Kidney (tissue), 14 donors: Measurements from ENCODE around the gene MYH9. TPM values are rescaled to one million over a fixed set of nuclear protein-coding genes. Genes with fewer than 3 reads are reported as not detected.

Source experiments
- DNase-seq, 5 donors: peaks; one replicate each; pipeline ENCODE4 v3.0.0-alpha.2; 2013 to 2020
- FAIRE-seq: peaks from 2 replicates; lab custom pipeline; 2012; peaks lifted over from hg19 to GRCh38; lab: Jason Lieb, UNC
- H3K27ac ChIP-seq, 2 donors: one replicate each; pipeline ENCODE4 v1.7.0; 2013; ENCODE audit warnings: low read depth in 2 of 2, low read length in 2 of 2, inconsistent platforms in 1 of 2
- H3K27me3 ChIP-seq: one replicate; pipeline ENCODE4 v1.7.1; 2013; ENCODE audit warnings: low read length, inconsistent platforms; ENCODE audit not compliant: control insufficient read depth, insufficient read depth
- H3K36me3 ChIP-seq, 3 donors: one replicate each; pipeline versions ENCODE4 v1.7.0 to v1.7.1; 2013; ENCODE audit warnings: low read length in 3 of 3, control low read depth in 1 of 3, inconsistent platforms in 1 of 3; ENCODE audit not compliant: insufficient read depth in 3 of 3, control insufficient read depth in 2 of 3
- H3K4me1 ChIP-seq, 3 donors: one replicate each; pipeline versions ENCODE4 v1.7.0 to v1.7.1; 2013; ENCODE audit warnings: low read length in 3 of 3, inconsistent platforms in 1 of 3, low read depth in 1 of 3; ENCODE audit not compliant: control insufficient read depth in 2 of 3, insufficient read depth in 2 of 3
- H3K4me3 ChIP-seq, 3 donors: one replicate each; pipeline versions ENCODE4 v1.7.0 to v1.8.1; 2013; ENCODE audit warnings: low read length in 3 of 3, control low read depth in 1 of 3, inconsistent platforms in 1 of 3
- H3K9ac ChIP-seq, 3 donors: one replicate each; pipeline versions ENCODE4 v1.7.0 to v1.7.1; 2013; ENCODE audit warnings: low read length in 3 of 3, control low read depth in 1 of 3, inconsistent platforms in 1 of 3
- H3K9me3 ChIP-seq, 3 donors: one replicate each; pipeline versions ENCODE4 v1.7.0 to v1.7.1; 2013; ENCODE audit warnings: low read length in 3 of 3, control low read depth in 1 of 3, inconsistent platforms in 1 of 3; ENCODE audit not compliant: control insufficient read depth in 2 of 3, insufficient read depth in 1 of 3
- intact Hi-C: fragments of 100-400 bp; cut with DNase I; formaldehyde crosslinking; loops from one replicate; pipeline ENCODE4 v1.11.1; 2022
- polyA plus RNA-seq: library from polyadenylated mRNA; stranded (reverse); fragments of 350-450 nt; fragmentation: Illumina TruSeq; extraction: RNeasy Lipid Tissue Mini Kit (QIAGEN cat#74804); gene quantifications from one replicate; pipeline ENCODE4 v1.2.3, GENCODE V29; 2014; ENCODE audit warnings: low read depth, low replicate concordance; ENCODE audit not compliant: insufficient read depth
- total RNA-seq: library from RNA; stranded (reverse); fragmentation: NEBNext Ultra II Directional; extraction: Animal tissue kit (Norgen Biotek cat#: 25700); gene quantifications from one replicate; pipeline ENCODE4 v1.2.1, GENCODE V29; 2021
- TF ChIP-seq, protein P1 (sequence below): IDR thresholded peaks from 3 replicates; pipeline ENCODE4 v1.5.1; 2012; ENCODE audit warnings: mild to moderate bottlenecking, moderate library complexity, borderline replicate concordance; ENCODE audit not compliant: insufficient read depth; ENCODE audit errors: extremely low read depth
- donor health status: control.
- donor health status: control.
- donor health status: control.
- donor health status: control.
- donor health status: control.
- donor health status: DM: yes; HTN: yes; CAD: no.
- donor health status: Normal renal cell carcinoma (clear cell type).

Gene MYH9
- total and polyA plus RNA-seq, 2 donors from 2014 or later, result 85.2 to 655 TPM

GRCh38 chr22:36301384-36301828 is 86.4 kb downstream of the MYH9 start:
- Histone ChIP-seq H3K4me1 (no peaks in the 10 kb centered on the region), H3K27me3 (no peaks in the 10 kb centered on the region), H3K9me3 (no peaks in the 10 kb centered on the region), H3K4me3 (no peak overlapping the region), H3K27ac (no peak overlapping the region), H3K36me3 (peaks cover 14 to 97% (median 89%) of the 10 kb centered on the region in 3 donors), H3K9ac (no peak overlapping the region)
- FAIRE-seq (no peak), DNase-seq (peak; percentile 83 to 88 (median 86))
- TF ChIP-seq, protein P1, sequence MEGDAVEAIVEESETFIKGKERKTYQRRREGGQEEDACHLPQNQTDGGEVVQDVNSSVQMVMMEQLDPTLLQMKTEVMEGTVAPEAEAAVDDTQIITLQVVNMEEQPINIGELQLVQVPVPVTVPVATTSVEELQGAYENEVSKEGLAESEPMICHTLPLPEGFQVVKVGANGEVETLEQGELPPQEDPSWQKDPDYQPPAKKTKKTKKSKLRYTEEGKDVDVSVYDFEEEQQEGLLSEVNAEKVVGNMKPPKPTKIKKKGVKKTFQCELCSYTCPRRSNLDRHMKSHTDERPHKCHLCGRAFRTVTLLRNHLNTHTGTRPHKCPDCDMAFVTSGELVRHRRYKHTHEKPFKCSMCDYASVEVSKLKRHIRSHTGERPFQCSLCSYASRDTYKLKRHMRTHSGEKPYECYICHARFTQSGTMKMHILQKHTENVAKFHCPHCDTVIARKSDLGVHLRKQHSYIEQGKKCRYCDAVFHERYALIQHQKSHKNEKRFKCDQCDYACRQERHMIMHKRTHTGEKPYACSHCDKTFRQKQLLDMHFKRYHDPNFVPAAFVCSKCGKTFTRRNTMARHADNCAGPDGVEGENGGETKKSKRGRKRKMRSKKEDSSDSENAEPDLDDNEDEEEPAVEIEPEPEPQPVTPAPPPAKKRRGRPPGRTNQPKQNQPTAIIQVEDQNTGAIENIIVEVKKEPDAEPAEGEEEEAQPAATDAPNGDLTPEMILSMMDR, result peak; percentile 94
- intact Hi-C loops, result loop anchor here (10.0 kb wide), 1 partner anchor 173 kb away; no protein-coding TSS in a partner anchor

DNA sequence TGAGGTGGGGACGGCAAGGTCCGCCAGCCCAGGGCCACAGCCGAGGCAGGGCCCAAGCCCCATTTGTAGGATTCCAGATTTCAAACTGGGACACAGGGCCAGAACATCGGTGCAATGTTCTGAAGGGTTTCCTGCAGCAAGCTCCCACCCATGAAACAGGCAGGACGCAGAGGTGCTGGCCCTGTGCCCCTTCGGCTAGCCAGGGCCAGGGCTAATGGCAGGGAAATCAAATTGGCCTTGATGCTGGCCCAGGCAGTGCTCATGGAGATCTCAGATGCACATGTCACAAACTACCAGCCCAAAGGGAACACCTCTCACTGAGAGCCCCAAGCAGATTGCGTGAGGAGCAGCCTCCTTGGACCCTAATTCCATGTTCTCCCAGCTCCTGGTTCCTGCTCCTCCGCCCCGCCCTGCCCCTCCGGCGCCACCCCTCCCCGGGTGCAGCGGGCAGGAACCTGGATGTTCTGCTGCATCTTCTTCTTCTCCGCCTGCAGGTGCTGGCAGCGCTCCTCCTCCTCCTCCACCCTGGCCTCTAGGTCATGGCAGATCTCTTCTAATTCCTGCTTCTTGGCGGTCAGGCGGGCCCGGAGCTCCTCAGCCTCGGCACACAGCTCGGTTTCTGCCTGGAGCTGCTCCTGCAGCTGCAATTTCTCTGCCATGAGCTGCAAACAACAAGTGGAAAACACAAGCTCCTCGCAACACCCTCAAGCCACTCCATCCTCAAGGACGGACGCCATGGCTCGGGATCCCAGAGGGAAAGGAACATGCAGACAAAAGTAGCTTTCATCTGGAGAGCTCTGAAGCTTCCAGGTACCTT is 87.2 kb downstream of the MYH9 start:
- peaks cover 14 to 97% (median 85%) of the 10 kb centered on the region in 3 donors for H3K36me3 ChIP-seq
- H3K4me1 ChIP-seq, result no peaks in the 10 kb centered on the region
- no peaks in the 10 kb centered on the region for H3K27me3 ChIP-seq
- no peak overlapping the region for H3K9ac ChIP-seq
- FAIRE-seq (no peak), DNase-seq (no peak)
- intact Hi-C loops, result loop anchor here (10.0 kb wide), 1 partner anchor 174 kb away; no protein-coding TSS in a partner anchor
- TF ChIP-seq, protein P1, result no peak
- H3K4me3 ChIP-seq, result no peak overlapping the region
- no peak overlapping the region for H3K27ac ChIP-seq
- no peaks in the 10 kb centered on the region for H3K9me3 ChIP-seq

GRCh38 chr22:36299911-36300310 is 87.9 kb downstream of the MYH9 start:
- intact Hi-C loops, result loop anchor here (10.0 kb wide), 1 partner anchor 175 kb away; no protein-coding TSS in a partner anchor

More at GRCh38 chr22:36299911-36300310, 87.9 kb downstream of the MYH9 start:
- FAIRE-seq (no peak), DNase-seq (no peak)
- TF ChIP-seq, protein P1, result no peak
- H3K4me3 ChIP-seq, result no peak overlapping the region
- H3K9ac ChIP-seq, result no peak overlapping the region
- peaks cover 14 to 97% (median 85%) of the 10 kb centered on the region in 3 donors for H3K36me3 ChIP-seq
- no peaks in the 10 kb centered on the region for H3K9me3 ChIP-seq
- no peaks in the 10 kb centered on the region for H3K4me1 ChIP-seq
- H3K27me3 ChIP-seq, result no peaks in the 10 kb centered on the region
- H3K27ac ChIP-seq, result no peak overlapping the region
